ENCODE measurements around the gene RHPN2.

DNA sequence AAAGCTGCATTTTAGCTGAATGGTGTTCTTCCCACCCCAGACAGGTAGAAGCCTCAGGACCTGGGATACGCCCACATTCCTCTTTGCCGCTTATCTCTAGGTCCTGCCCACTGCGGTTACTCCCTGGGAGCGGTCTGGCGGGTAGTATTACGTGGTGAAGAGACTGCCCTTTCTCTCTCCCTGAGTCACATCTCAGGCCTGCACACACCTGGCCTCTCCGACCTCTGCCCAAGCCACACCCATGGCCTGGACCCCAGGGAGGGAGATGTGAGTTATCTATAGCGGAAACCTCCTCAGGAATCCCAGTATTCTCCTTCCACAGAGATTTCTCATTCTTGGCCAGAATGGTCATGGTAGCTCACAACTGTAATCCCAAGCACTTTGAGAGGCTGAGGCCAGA, 17.3 kb downstream of the RHPN2 start:
- TF ChIP-seq POLR2A (IDR thresholded peaks at IDR 0.05): no peak
- TF ChIP-seq, protein P1, sequence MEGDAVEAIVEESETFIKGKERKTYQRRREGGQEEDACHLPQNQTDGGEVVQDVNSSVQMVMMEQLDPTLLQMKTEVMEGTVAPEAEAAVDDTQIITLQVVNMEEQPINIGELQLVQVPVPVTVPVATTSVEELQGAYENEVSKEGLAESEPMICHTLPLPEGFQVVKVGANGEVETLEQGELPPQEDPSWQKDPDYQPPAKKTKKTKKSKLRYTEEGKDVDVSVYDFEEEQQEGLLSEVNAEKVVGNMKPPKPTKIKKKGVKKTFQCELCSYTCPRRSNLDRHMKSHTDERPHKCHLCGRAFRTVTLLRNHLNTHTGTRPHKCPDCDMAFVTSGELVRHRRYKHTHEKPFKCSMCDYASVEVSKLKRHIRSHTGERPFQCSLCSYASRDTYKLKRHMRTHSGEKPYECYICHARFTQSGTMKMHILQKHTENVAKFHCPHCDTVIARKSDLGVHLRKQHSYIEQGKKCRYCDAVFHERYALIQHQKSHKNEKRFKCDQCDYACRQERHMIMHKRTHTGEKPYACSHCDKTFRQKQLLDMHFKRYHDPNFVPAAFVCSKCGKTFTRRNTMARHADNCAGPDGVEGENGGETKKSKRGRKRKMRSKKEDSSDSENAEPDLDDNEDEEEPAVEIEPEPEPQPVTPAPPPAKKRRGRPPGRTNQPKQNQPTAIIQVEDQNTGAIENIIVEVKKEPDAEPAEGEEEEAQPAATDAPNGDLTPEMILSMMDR (IDR thresholded peaks at IDR 0.05 in 8 of 11, conservative IDR thresholded peaks at IDR 0.05 in 3 of 11): no peak

Measured in spleen (tissue), 7 donors.